Gastrocnemius medialis (tissue), 4 donors: ENCODE data around the gene NPIPB6.

Experiments used
- POLR2A ChIP-seq, 2 donors: fragments of 450-650 bp; IDR thresholded peaks; one replicate each; pipeline ENCODE4 v1.6.1; 2017; ENCODE audit warnings: antibody characterized with exemption in 2 of 2, mild to moderate bottlenecking in 2 of 2, moderate library complexity in 2 of 2
- TF ChIP-seq, protein P1 (sequence below), 5 experiments: fragments of 450-650 bp in 3 of 5; fragments of 200-600 bp in 2 of 5; sonication (generic) in 2 of 5; IDR thresholded peaks in 4 of 5; conservative IDR thresholded peaks in 1 of 5; 1 replicate in 4 of 5; 2 replicates in 1 of 5; pipeline ENCODE4 v1.5.1; 2016 to 2019; ENCODE audit warnings: antibody characterized with exemption in 5 of 5, mild to moderate bottlenecking in 3 of 5, moderate library complexity in 3 of 5

DNA sequence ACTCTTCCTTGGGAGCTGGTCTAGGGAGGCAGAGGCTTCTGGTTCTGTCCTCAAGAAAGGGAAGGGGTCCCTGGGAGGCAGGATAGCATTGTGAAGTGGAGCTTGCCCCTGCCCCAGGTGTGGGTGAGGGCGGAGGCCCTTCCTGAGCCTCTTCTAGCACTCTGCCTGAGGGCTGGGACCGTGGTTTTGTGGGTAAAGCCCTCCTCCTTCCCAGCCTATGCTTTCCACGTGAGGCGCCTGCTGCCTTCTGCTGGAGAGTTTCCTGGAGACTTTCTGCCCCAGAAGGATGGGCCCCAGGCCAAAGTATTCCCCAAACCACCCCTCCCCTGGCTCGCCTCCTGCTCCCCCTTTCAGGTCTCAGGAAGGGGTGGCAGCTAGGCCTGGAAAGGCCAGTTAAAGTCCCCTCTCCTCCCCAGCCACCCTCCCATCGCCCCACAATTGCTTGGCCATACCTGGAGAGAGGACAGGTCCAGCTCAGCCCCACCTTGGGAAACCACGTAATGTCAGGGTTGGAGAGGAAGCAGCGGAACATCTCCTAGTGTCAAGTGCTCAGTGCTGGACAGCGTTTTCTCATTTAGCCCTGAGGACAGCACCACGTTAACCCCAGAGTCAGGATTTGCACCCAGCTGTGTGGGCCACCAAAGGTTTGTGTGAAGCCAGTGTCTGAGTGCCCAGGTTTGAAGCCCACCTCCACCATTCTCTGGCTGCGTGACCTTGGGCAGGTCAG lies 65.4 kb downstream of the NPIPB6 start:
- TF ChIP-seq, protein P1, sequence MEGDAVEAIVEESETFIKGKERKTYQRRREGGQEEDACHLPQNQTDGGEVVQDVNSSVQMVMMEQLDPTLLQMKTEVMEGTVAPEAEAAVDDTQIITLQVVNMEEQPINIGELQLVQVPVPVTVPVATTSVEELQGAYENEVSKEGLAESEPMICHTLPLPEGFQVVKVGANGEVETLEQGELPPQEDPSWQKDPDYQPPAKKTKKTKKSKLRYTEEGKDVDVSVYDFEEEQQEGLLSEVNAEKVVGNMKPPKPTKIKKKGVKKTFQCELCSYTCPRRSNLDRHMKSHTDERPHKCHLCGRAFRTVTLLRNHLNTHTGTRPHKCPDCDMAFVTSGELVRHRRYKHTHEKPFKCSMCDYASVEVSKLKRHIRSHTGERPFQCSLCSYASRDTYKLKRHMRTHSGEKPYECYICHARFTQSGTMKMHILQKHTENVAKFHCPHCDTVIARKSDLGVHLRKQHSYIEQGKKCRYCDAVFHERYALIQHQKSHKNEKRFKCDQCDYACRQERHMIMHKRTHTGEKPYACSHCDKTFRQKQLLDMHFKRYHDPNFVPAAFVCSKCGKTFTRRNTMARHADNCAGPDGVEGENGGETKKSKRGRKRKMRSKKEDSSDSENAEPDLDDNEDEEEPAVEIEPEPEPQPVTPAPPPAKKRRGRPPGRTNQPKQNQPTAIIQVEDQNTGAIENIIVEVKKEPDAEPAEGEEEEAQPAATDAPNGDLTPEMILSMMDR (IDR thresholded peaks at IDR 0.05 in 4 of 5, conservative IDR thresholded peaks at IDR 0.05 in 1 of 5) = no peak
- TF ChIP-seq POLR2A (IDR thresholded peaks at IDR 0.05) = no peak
